Neural progenitor cell (in vitro differentiated cells): ENCODE data around the gene MAGI2. TPM values are rescaled to one million over a fixed set of nuclear protein-coding genes. Genes with fewer than 3 reads are reported as not detected.

Experiments used
- DNase-seq: peaks from one replicate; pipeline ENCODE4 v3.0.0-alpha.2; 2016; ENCODE audit warnings: low spot score
- H2AFZ ChIP-seq: fragments of 200-600 bp; sonication (generic); replicated peaks from 2 replicates; pipeline ENCODE4 v1.6.1; 2016; ENCODE audit warnings: antibody characterized with exemption
- H3F3A ChIP-seq: fragments of 200-600 bp; sonication (generic); 2 replicates; pipeline ENCODE4 v1.6.1; 2016; ENCODE audit warnings: antibody characterized with exemption, low read depth
- H3K27ac ChIP-seq: fragments of 200-600 bp; sonication (generic); 2 replicates; pipeline ENCODE4 v1.5.1; 2016; ENCODE audit warnings: mild to moderate bottlenecking
- H3K27me3 ChIP-seq: fragments of 200-600 bp; sonication (generic); 2 replicates; pipeline ENCODE4 v1.6.1; 2016; ENCODE audit warnings: mild to moderate bottlenecking, moderate library complexity
- H3K36me3 ChIP-seq: fragments of 200-600 bp; sonication (generic); 2 replicates; pipeline ENCODE4 v1.5.1; 2016
- H3K4me1 ChIP-seq: fragments of 200-600 bp; sonication (generic); 2 replicates; pipeline ENCODE4 v1.6.1; 2016; ENCODE audit warnings: mixed run types
- H3K4me2 ChIP-seq: fragments of 200-600 bp; sonication (generic); 2 replicates; pipeline ENCODE4 v1.6.1; 2016
- H3K4me3 ChIP-seq: fragments of 200-600 bp; sonication (generic); 2 replicates; pipeline ENCODE4 v1.5.1; 2016
- H3K79me2 ChIP-seq: fragments of 200-600 bp; sonication (generic); 2 replicates; pipeline ENCODE4 v1.6.1; 2016; ENCODE audit warnings: low read depth
- H3K9ac ChIP-seq: fragments of 200-600 bp; sonication (generic); 2 replicates; pipeline ENCODE4 v1.6.1; 2016
- H3K9me3 ChIP-seq: fragments of 200-600 bp; sonication (generic); 2 replicates; pipeline ENCODE4 v1.5.1; 2016; ENCODE audit warnings: low read depth
- H4K20me1 ChIP-seq: fragments of 200-600 bp; sonication (generic); 2 replicates; pipeline ENCODE4 v1.6.1; 2016; ENCODE audit warnings: low read depth
- H3K27ac Mint-ChIP-seq: 3 replicates; pipeline ENCODE4 v1.8.0; 2021; ENCODE audit warnings: mixed read lengths
- H3K27me3 Mint-ChIP-seq: 2 replicates; pipeline ENCODE4 v1.8.0; 2022; ENCODE audit warnings: low read depth, mild to moderate bottlenecking, inconsistent platforms, moderate library complexity, mixed read lengths; ENCODE audit not compliant: insufficient read depth
- H3K36me3 Mint-ChIP-seq: 3 replicates; pipeline ENCODE4 v1.8.0; 2021; ENCODE audit warnings: mixed read lengths
- H3K4me1 Mint-ChIP-seq: 3 replicates; pipeline ENCODE4 v1.8.0; 2021; ENCODE audit warnings: mixed read lengths
- H3K4me3 Mint-ChIP-seq: 3 replicates; pipeline ENCODE4 v1.8.0; 2021; ENCODE audit warnings: mild to moderate bottlenecking, moderate library complexity, mixed read lengths
- H3K9me3 Mint-ChIP-seq: 3 replicates; pipeline ENCODE4 v1.8.0; 2020; ENCODE audit warnings: mixed read lengths
- CTCF ChIP-seq: fragments of 200-600 bp; sonication (generic); IDR thresholded peaks from 2 replicates; pipeline ENCODE4 v1.5.1; 2017; ENCODE audit warnings: antibody characterized with exemption, mild to moderate bottlenecking
- EZH2 ChIP-seq: fragments of 200-600 bp; sonication (generic); IDR thresholded peaks from 2 replicates; pipeline ENCODE4 v1.6.1; 2017; ENCODE audit warnings: antibody characterized with exemption, mild to moderate bottlenecking, moderate library complexity
- EZH2phosphoT487 ChIP-seq: fragments of 200-600 bp; sonication (generic); IDR thresholded peaks from 2 replicates; pipeline ENCODE4 v1.6.1; 2017; ENCODE audit warnings: antibody characterized with exemption
- total RNA-seq: library from RNA; depleted of rRNA; stranded (reverse); fragments of >200 nt; gene quantifications from 2 replicates; pipeline ENCODE4 v1.2.3, GENCODE V29; 2015; ENCODE audit warnings: low replicate concordance

MAGI2 gene
- total RNA-seq, 1 donor from 2014 or later, result 5.8 TPM

GRCh38 chr7:79132844-79133451 lies 320.5 kb downstream of the MAGI2 start:
- Histone ChIP-seq H3K36me3 (no peaks in the 10 kb centered on the region), H3K4me2 (no peak overlapping the region), H2AFZ (no peak overlapping the region), H3K9me3 (no peaks in the 10 kb centered on the region), H3K4me1 (no peaks in the 10 kb centered on the region), H3K27ac (no peak overlapping the region), H4K20me1 (no peaks in the 10 kb centered on the region), H3K27me3 (no peaks in the 10 kb centered on the region), H3K4me3 (no peak overlapping the region), H3K79me2 (no peaks in the 10 kb centered on the region), H3K9ac (no peak overlapping the region), H3F3A (no peaks in the 10 kb centered on the region)
- DNase-seq, result no peak
- no peaks in the 10 kb centered on the region for H3K36me3 Mint-ChIP-seq
- TF ChIP-seq EZH2phosphoT487, result no peak
- TF ChIP-seq EZH2, result no peak
- no peak for TF ChIP-seq CTCF
- no peak overlapping the region for H3K27ac Mint-ChIP-seq
- H3K9me3 Mint-ChIP-seq, result no peaks in the 10 kb centered on the region
- H3K27me3 Mint-ChIP-seq, result peaks cover 2% of the 10 kb centered on the region
- H3K4me1 Mint-ChIP-seq, result no peaks in the 10 kb centered on the region
- H3K4me3 Mint-ChIP-seq, result no peak overlapping the region

- Histone ChIP-seq H3K4me3 (no peak overlapping the region), H3K9me3 (no peaks in the 10 kb centered on the region), H3K4me2 (no peak overlapping the region), H3K4me1 (no peaks in the 10 kb centered on the region), H3K27me3 (no peaks in the 10 kb centered on the region), H3K79me2 (no peaks in the 10 kb centered on the region), H3K27ac (no peak overlapping the region), H3K36me3 (no peaks in the 10 kb centered on the region), H3F3A (no peaks in the 10 kb centered on the region), H3K9ac (no peak overlapping the region), H4K20me1 (no peaks in the 10 kb centered on the region), H2AFZ (no peak overlapping the region)
- Mint-ChIP-seq H3K36me3 (no peaks in the 10 kb centered on the region), H3K4me3 (no peak overlapping the region), H3K9me3 (no peaks in the 10 kb centered on the region), H3K27me3 (no peaks in the 10 kb centered on the region), H3K4me1 (no peaks in the 10 kb centered on the region), H3K27ac (no peak overlapping the region)
- no peak for DNase-seq
- TF ChIP-seq CTCF (no peak), EZH2phosphoT487 (no peak), EZH2 (no peak)
These were observed 322.8 kb downstream of the MAGI2 start for GRCh38 chr7:79130715-79131114.

- Histone ChIP-seq H3K27me3 (no peaks in the 10 kb centered on the region), H2AFZ (no peak overlapping the region), H3K36me3 (no peaks in the 10 kb centered on the region), H3K9me3 (no peaks in the 10 kb centered on the region), H3K4me2 (no peak overlapping the region), H4K20me1 (no peaks in the 10 kb centered on the region), H3F3A (no peaks in the 10 kb centered on the region), H3K27ac (no peak overlapping the region), H3K4me1 (no peaks in the 10 kb centered on the region), H3K9ac (no peak overlapping the region), H3K4me3 (no peak overlapping the region), H3K79me2 (no peaks in the 10 kb centered on the region)
- DNase-seq, result no peak
- TF ChIP-seq CTCF (no peak), EZH2 (no peak)
- H3K4me3 Mint-ChIP-seq, result no peak overlapping the region
- H3K27me3 Mint-ChIP-seq, result peaks cover 2% of the 10 kb centered on the region
- H3K9me3 Mint-ChIP-seq, result no peaks in the 10 kb centered on the region
- H3K27ac Mint-ChIP-seq, result no peak overlapping the region
- H3K36me3 Mint-ChIP-seq, result no peaks in the 10 kb centered on the region
- no peaks in the 10 kb centered on the region for H3K4me1 Mint-ChIP-seq
These were observed 329.1 kb downstream of the MAGI2 start for GRCh38 chr7:79124331-79124730.
